Rectal smooth muscle tissue (tissue), 1 donor: ENCODE results near the gene KDM2B.

Experiments used
- H3K27ac ChIP-seq: one replicate; pipeline ENCODE4 v1.7.0; 2013; ENCODE audit warnings: low read depth, low read length, inconsistent platforms
- H3K27me3 ChIP-seq: one replicate; pipeline ENCODE4 v1.7.0; 2013; ENCODE audit warnings: low read length; ENCODE audit not compliant: control insufficient read depth, insufficient read depth
- H3K36me3 ChIP-seq: one replicate; pipeline ENCODE4 v1.7.0; 2013; ENCODE audit warnings: low read length; ENCODE audit not compliant: control insufficient read depth, insufficient read depth
- H3K4me1 ChIP-seq: one replicate; pipeline ENCODE4 v1.7.0; 2013; ENCODE audit warnings: low read length; ENCODE audit not compliant: control insufficient read depth, insufficient read depth
- H3K4me3 ChIP-seq: one replicate; pipeline ENCODE4 v1.7.0; 2013; ENCODE audit warnings: low read length
- H3K9ac ChIP-seq: one replicate; pipeline ENCODE4 v1.7.0; 2013; ENCODE audit warnings: low read length

KDM2B gene

GRCh38 chr12:121467638-121468498 lies 113.0 kb downstream of the KDM2B start:
- H3K9ac ChIP-seq = no peak overlapping the region
- H3K4me1 ChIP-seq = peaks cover 2% of the 10 kb centered on the region
- H3K27me3 ChIP-seq = no peaks in the 10 kb centered on the region
- peak overlapping the region; percentile 75 for H3K4me3 ChIP-seq
- H3K36me3 ChIP-seq = no peaks in the 10 kb centered on the region
- no peak overlapping the region for H3K27ac ChIP-seq

- H3K9ac ChIP-seq = no peak overlapping the region
- H3K27ac ChIP-seq = peak overlapping the region; percentile 52
- H3K27me3 ChIP-seq = no peaks in the 10 kb centered on the region
- peaks cover 2% of the 10 kb centered on the region for H3K4me1 ChIP-seq
- no peaks in the 10 kb centered on the region for H3K36me3 ChIP-seq
- H3K4me3 ChIP-seq = peak overlapping the region; percentile 75
Measured at GRCh38 chr12:121466794-121467637, 113.8 kb downstream of the KDM2B start.

- Histone ChIP-seq H3K9ac (peak overlapping the region; percentile 32), H3K4me1 (peaks cover 2% of the 10 kb centered on the region), H3K27ac (no peak overlapping the region), H3K4me3 (peak overlapping the region; percentile 71), H3K36me3 (no peaks in the 10 kb centered on the region), H3K27me3 (no peaks in the 10 kb centered on the region)
Measured at GRCh38 chr12:121465921-121466793, 114.7 kb downstream of the KDM2B start.

- H3K36me3 ChIP-seq = no peaks in the 10 kb centered on the region
- H3K9ac ChIP-seq = no peak overlapping the region
- no peak overlapping the region for H3K27ac ChIP-seq
- H3K4me3 ChIP-seq = no peak overlapping the region
- H3K4me1 ChIP-seq = peaks cover 2% of the 10 kb centered on the region
- no peaks in the 10 kb centered on the region for H3K27me3 ChIP-seq
Measured at GRCh38 chr12:121464331-121464730, 116.5 kb downstream of the KDM2B start.

- no peaks in the 10 kb centered on the region for H3K27me3 ChIP-seq
- H3K27ac ChIP-seq = no peak overlapping the region
Measured at GRCh38 chr12:121461048-121461447, 119.8 kb downstream of the KDM2B start.

GRCh38 chr12:121456551-121456950 lies 124.3 kb downstream of the KDM2B start:
- no peak overlapping the region for H3K9ac ChIP-seq
- no peaks in the 10 kb centered on the region for H3K27me3 ChIP-seq
- H3K27ac ChIP-seq = no peak overlapping the region
- H3K36me3 ChIP-seq = no peaks in the 10 kb centered on the region
- H3K4me1 ChIP-seq = peaks cover 2% of the 10 kb centered on the region
- no peak overlapping the region for H3K4me3 ChIP-seq

More at GRCh38 chr12:121461048-121461447, 119.8 kb downstream of the KDM2B start:
- H3K4me1 ChIP-seq = peaks cover 2% of the 10 kb centered on the region
- H3K9ac ChIP-seq = no peak overlapping the region
- no peaks in the 10 kb centered on the region for H3K36me3 ChIP-seq
- no peak overlapping the region for H3K4me3 ChIP-seq

- Histone ChIP-seq H3K36me3 (no peaks in the 10 kb centered on the region), H3K9ac (no peak overlapping the region), H3K27me3 (no peaks in the 10 kb centered on the region), H3K4me1 (peaks cover 2% of the 10 kb centered on the region), H3K27ac (no peak overlapping the region), H3K4me3 (no peak overlapping the region)
Measured at GRCh38 chr12:121455766-121456420, 124.9 kb downstream of the KDM2B start.

- Histone ChIP-seq H3K27me3 (no peaks in the 10 kb centered on the region), H3K4me1 (peaks cover 2% of the 10 kb centered on the region), H3K27ac (no peak overlapping the region), H3K9ac (no peak overlapping the region), H3K36me3 (no peaks in the 10 kb centered on the region), H3K4me3 (no peak overlapping the region)
Measured at GRCh38 chr12:121454921-121455320, 125.9 kb downstream of the KDM2B start.

- Histone ChIP-seq H3K4me1 (peaks cover 2% of the 10 kb centered on the region), H3K9ac (no peak overlapping the region), H3K27ac (no peak overlapping the region)
Measured at GRCh38 chr12:121453629-121454028, 127.2 kb downstream of the KDM2B start.

GRCh38 chr12:121452985-121453360 lies 127.8 kb downstream of the KDM2B start:
- H3K4me3 ChIP-seq = no peak overlapping the region
- no peak overlapping the region for H3K9ac ChIP-seq
- no peak overlapping the region for H3K27ac ChIP-seq
- no peaks in the 10 kb centered on the region for H3K27me3 ChIP-seq
- peaks cover 2% of the 10 kb centered on the region for H3K4me1 ChIP-seq
- peaks cover 2% of the 10 kb centered on the region for H3K36me3 ChIP-seq

More at GRCh38 chr12:121453629-121454028, 127.2 kb downstream of the KDM2B start:
- H3K36me3 ChIP-seq = peaks cover 2% of the 10 kb centered on the region
- H3K27me3 ChIP-seq = no peaks in the 10 kb centered on the region
- no peak overlapping the region for H3K4me3 ChIP-seq

- no peak overlapping the region for H3K27ac ChIP-seq
Measured at GRCh38 chr12:121452340-121452984, 128.4 kb downstream of the KDM2B start.

More at GRCh38 chr12:121452340-121452984, 128.4 kb downstream of the KDM2B start:
- H3K27me3 ChIP-seq = no peaks in the 10 kb centered on the region
- no peak overlapping the region for H3K9ac ChIP-seq
- H3K4me3 ChIP-seq = peak overlapping the region; percentile 58
- peaks cover 2% of the 10 kb centered on the region for H3K4me1 ChIP-seq
- H3K36me3 ChIP-seq = peaks cover 2% of the 10 kb centered on the region
